ENCODE data around the gene MIA3.
A peak's percentile ranks its signal among the peaks of the same experiment; 100 is the strongest.

Gene MIA3

GRCh38 chr1:222622765-222623164 is 4.9 kb downstream of the MIA3 start:
- H3K4me3 ChIP-seq (ENCODE audit: low read length), result no peak overlapping the region
- no peaks in the 10 kb centered on the region for H3K4me1 ChIP-seq (ENCODE audit: control insufficient read depth, low read depth, low read length)
- H3K36me3 ChIP-seq (ENCODE audit: control insufficient read depth, low read depth, low read length), result peaks cover 28% of the 10 kb centered on the region
- H3K9me3 ChIP-seq (ENCODE audit: control insufficient read depth, low read depth, low read length), result no peaks in the 10 kb centered on the region
- H3K9ac ChIP-seq (ENCODE audit: low read length), result no peak overlapping the region
- no peaks in the 10 kb centered on the region for H3K27me3 ChIP-seq (ENCODE audit: control insufficient read depth, insufficient read depth, low read length)
- H3K27ac ChIP-seq (ENCODE audit: low read length), result no peak overlapping the region

- Histone ChIP-seq H3K27me3 (ENCODE audit: control insufficient read depth, insufficient read depth, low read length) (no peaks in the 10 kb centered on the region), H3K9me3 (ENCODE audit: control insufficient read depth, low read depth, low read length) (no peaks in the 10 kb centered on the region), H3K4me3 (ENCODE audit: low read length) (no peak overlapping the region), H3K36me3 (ENCODE audit: control insufficient read depth, low read depth, low read length) (peaks cover 34% of the 10 kb centered on the region), H3K27ac (ENCODE audit: low read length) (no peak overlapping the region), H3K4me1 (ENCODE audit: control insufficient read depth, low read depth, low read length) (no peaks in the 10 kb centered on the region), H3K9ac (ENCODE audit: low read length) (no peak overlapping the region)
Observed at GRCh38 chr1:222623458-222623857, 5.6 kb downstream of the MIA3 start.

GRCh38 chr1:222624214-222624613 is 6.3 kb downstream of the MIA3 start:
- Histone ChIP-seq H3K9ac (ENCODE audit: low read length) (no peak overlapping the region), H3K36me3 (ENCODE audit: control insufficient read depth, low read depth, low read length) (peaks cover 42% of the 10 kb centered on the region), H3K9me3 (ENCODE audit: control insufficient read depth, low read depth, low read length) (no peaks in the 10 kb centered on the region), H3K27me3 (ENCODE audit: control insufficient read depth, insufficient read depth, low read length) (no peaks in the 10 kb centered on the region), H3K27ac (ENCODE audit: low read length) (no peak overlapping the region), H3K4me1 (ENCODE audit: control insufficient read depth, low read depth, low read length) (no peaks in the 10 kb centered on the region), H3K4me3 (ENCODE audit: low read length) (no peak overlapping the region)

GRCh38 chr1:222627232-222627631 is 9.3 kb downstream of the MIA3 start:
- H3K36me3 ChIP-seq (ENCODE audit: control insufficient read depth, low read depth, low read length), result peaks cover 56% of the 10 kb centered on the region
- H3K27me3 ChIP-seq (ENCODE audit: control insufficient read depth, insufficient read depth, low read length), result no peaks in the 10 kb centered on the region
- no peak overlapping the region for H3K4me3 ChIP-seq (ENCODE audit: low read length)
- H3K9me3 ChIP-seq (ENCODE audit: control insufficient read depth, low read depth, low read length), result no peaks in the 10 kb centered on the region
- H3K4me1 ChIP-seq (ENCODE audit: control insufficient read depth, low read depth, low read length), result no peaks in the 10 kb centered on the region
- no peak overlapping the region for H3K9ac ChIP-seq (ENCODE audit: low read length)
- H3K27ac ChIP-seq (ENCODE audit: low read length), result no peak overlapping the region

GRCh38 chr1:222629921-222630535 is 12.1 kb downstream of the MIA3 start:
- Histone ChIP-seq H3K4me3 (ENCODE audit: low read length) (no peak overlapping the region), H3K27me3 (ENCODE audit: control insufficient read depth, insufficient read depth, low read length) (no peaks in the 10 kb centered on the region), H3K9me3 (ENCODE audit: control insufficient read depth, low read depth, low read length) (no peaks in the 10 kb centered on the region), H3K27ac (ENCODE audit: low read length) (no peak overlapping the region), H3K36me3 (ENCODE audit: control insufficient read depth, low read depth, low read length) (peaks cover 64% of the 10 kb centered on the region), H3K9ac (ENCODE audit: low read length) (no peak overlapping the region), H3K4me1 (ENCODE audit: control insufficient read depth, low read depth, low read length) (no peaks in the 10 kb centered on the region)

- Histone ChIP-seq H3K36me3 (ENCODE audit: control insufficient read depth, low read depth, low read length) (peaks cover 68% of the 10 kb centered on the region), H3K9me3 (ENCODE audit: control insufficient read depth, low read depth, low read length) (no peaks in the 10 kb centered on the region), H3K9ac (ENCODE audit: low read length) (no peak overlapping the region), H3K4me1 (ENCODE audit: control insufficient read depth, low read depth, low read length) (no peaks in the 10 kb centered on the region), H3K27me3 (ENCODE audit: control insufficient read depth, insufficient read depth, low read length) (no peaks in the 10 kb centered on the region), H3K27ac (ENCODE audit: low read length) (no peak overlapping the region), H3K4me3 (ENCODE audit: low read length) (no peak overlapping the region)
Observed at GRCh38 chr1:222631611-222632208, 13.8 kb downstream of the MIA3 start.

- Histone ChIP-seq H3K27ac (ENCODE audit: low read length) (no peak overlapping the region), H3K4me3 (ENCODE audit: low read length) (no peak overlapping the region), H3K27me3 (ENCODE audit: control insufficient read depth, insufficient read depth, low read length) (no peaks in the 10 kb centered on the region), H3K36me3 (ENCODE audit: control insufficient read depth, low read depth, low read length) (peaks cover 63% of the 10 kb centered on the region), H3K4me1 (ENCODE audit: control insufficient read depth, low read depth, low read length) (no peaks in the 10 kb centered on the region), H3K9ac (ENCODE audit: low read length) (no peak overlapping the region), H3K9me3 (ENCODE audit: control insufficient read depth, low read depth, low read length) (no peaks in the 10 kb centered on the region)
Observed at GRCh38 chr1:222632749-222633148, 14.9 kb downstream of the MIA3 start.

GRCh38 chr1:222634180-222635013 is 16.5 kb downstream of the MIA3 start:
- Histone ChIP-seq H3K4me3 (ENCODE audit: low read length) (no peak overlapping the region), H3K27me3 (ENCODE audit: control insufficient read depth, insufficient read depth, low read length) (no peaks in the 10 kb centered on the region), H3K36me3 (ENCODE audit: control insufficient read depth, low read depth, low read length) (peaks cover 54% of the 10 kb centered on the region), H3K9me3 (ENCODE audit: control insufficient read depth, low read depth, low read length) (no peaks in the 10 kb centered on the region), H3K9ac (ENCODE audit: low read length) (no peak overlapping the region), H3K4me1 (ENCODE audit: control insufficient read depth, low read depth, low read length) (no peaks in the 10 kb centered on the region), H3K27ac (ENCODE audit: low read length) (no peak overlapping the region)

- Histone ChIP-seq H3K9me3 (ENCODE audit: control insufficient read depth, low read depth, low read length) (no peaks in the 10 kb centered on the region), H3K27me3 (ENCODE audit: control insufficient read depth, insufficient read depth, low read length) (no peaks in the 10 kb centered on the region), H3K9ac (ENCODE audit: low read length) (no peak overlapping the region), H3K4me1 (ENCODE audit: control insufficient read depth, low read depth, low read length) (no peaks in the 10 kb centered on the region), H3K4me3 (ENCODE audit: low read length) (no peak overlapping the region), H3K27ac (ENCODE audit: low read length) (no peak overlapping the region), H3K36me3 (ENCODE audit: control insufficient read depth, low read depth, low read length) (peaks cover 26% of the 10 kb centered on the region)
Observed at GRCh38 chr1:222641269-222641948, 23.5 kb downstream of the MIA3 start.

- peaks cover 26% of the 10 kb centered on the region for H3K36me3 ChIP-seq (ENCODE audit: control insufficient read depth, low read depth, low read length)
- no peak overlapping the region for H3K27ac ChIP-seq (ENCODE audit: low read length)
- no peak overlapping the region for H3K9ac ChIP-seq (ENCODE audit: low read length)
- H3K4me1 ChIP-seq (ENCODE audit: control insufficient read depth, low read depth, low read length), result no peaks in the 10 kb centered on the region
- H3K4me3 ChIP-seq (ENCODE audit: low read length), result no peak overlapping the region
- H3K9me3 ChIP-seq (ENCODE audit: control insufficient read depth, low read depth, low read length), result no peaks in the 10 kb centered on the region
- H3K27me3 ChIP-seq (ENCODE audit: control insufficient read depth, insufficient read depth, low read length), result no peaks in the 10 kb centered on the region
Observed at GRCh38 chr1:222642468-222642867, 24.6 kb downstream of the MIA3 start.

- H3K4me1 ChIP-seq (ENCODE audit: control insufficient read depth, low read depth, low read length), result no peaks in the 10 kb centered on the region
- peak overlapping the region; percentile 95 for H3K4me3 ChIP-seq (ENCODE audit: low read length)
- peak overlapping the region; percentile 78 for H3K27ac ChIP-seq (ENCODE audit: low read length)
- H3K27me3 ChIP-seq (ENCODE audit: control insufficient read depth, insufficient read depth, low read length), result no peaks in the 10 kb centered on the region
- no peaks in the 10 kb centered on the region for H3K9me3 ChIP-seq (ENCODE audit: control insufficient read depth, low read depth, low read length)
- H3K36me3 ChIP-seq (ENCODE audit: control insufficient read depth, low read depth, low read length), result peaks cover 26% of the 10 kb centered on the region
- H3K9ac ChIP-seq (ENCODE audit: low read length), result peak overlapping the region; percentile 89
Observed at GRCh38 chr1:222643606-222643937, 25.7 kb downstream of the MIA3 start.

Data from iPS-18a (cell line).